ENCODE data around the gene TMEM223. TPM values are rescaled to one million over a fixed set of nuclear protein-coding genes. Genes with fewer than 3 reads are reported as not detected.

TMEM223 gene
- polyA plus RNA-seq, 1 donor from 2014 or later: 16.5 TPM

DNA sequence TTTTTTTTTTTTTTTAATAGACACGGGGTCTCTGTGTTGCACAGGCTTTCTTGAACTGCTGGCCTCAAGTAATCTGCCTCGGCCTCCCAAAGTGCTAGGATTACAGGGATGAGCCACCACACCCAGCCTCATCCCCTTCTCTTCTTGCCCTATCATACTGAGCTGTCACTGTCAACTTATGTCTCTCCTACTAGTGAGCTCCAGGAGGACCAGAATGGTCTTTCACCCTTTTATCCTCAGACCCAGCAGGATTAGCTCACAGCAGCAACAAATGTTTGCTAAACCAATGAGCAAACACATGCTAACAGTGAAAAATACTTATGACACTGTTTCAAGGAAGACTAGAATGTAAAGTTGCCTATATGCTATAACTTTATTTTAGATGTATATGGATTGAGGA lies 19.9 kb upstream of the TMEM223 start:
- TF ChIP-seq, protein P1, sequence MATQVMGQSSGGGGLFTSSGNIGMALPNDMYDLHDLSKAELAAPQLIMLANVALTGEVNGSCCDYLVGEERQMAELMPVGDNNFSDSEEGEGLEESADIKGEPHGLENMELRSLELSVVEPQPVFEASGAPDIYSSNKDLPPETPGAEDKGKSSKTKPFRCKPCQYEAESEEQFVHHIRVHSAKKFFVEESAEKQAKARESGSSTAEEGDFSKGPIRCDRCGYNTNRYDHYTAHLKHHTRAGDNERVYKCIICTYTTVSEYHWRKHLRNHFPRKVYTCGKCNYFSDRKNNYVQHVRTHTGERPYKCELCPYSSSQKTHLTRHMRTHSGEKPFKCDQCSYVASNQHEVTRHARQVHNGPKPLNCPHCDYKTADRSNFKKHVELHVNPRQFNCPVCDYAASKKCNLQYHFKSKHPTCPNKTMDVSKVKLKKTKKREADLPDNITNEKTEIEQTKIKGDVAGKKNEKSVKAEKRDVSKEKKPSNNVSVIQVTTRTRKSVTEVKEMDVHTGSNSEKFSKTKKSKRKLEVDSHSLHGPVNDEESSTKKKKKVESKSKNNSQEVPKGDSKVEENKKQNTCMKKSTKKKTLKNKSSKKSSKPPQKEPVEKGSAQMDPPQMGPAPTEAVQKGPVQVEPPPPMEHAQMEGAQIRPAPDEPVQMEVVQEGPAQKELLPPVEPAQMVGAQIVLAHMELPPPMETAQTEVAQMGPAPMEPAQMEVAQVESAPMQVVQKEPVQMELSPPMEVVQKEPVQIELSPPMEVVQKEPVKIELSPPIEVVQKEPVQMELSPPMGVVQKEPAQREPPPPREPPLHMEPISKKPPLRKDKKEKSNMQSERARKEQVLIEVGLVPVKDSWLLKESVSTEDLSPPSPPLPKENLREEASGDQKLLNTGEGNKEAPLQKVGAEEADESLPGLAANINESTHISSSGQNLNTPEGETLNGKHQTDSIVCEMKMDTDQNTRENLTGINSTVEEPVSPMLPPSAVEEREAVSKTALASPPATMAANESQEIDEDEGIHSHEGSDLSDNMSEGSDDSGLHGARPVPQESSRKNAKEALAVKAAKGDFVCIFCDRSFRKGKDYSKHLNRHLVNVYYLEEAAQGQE (IDR thresholded peaks at IDR 0.05; ENCODE audit: borderline replicate concordance): no peak
- no peak for TF ChIP-seq POLR2AphosphoS5 (IDR thresholded peaks at IDR 0.05)
- TF ChIP-seq EP300 (conservative IDR thresholded peaks at IDR 0.05; ENCODE audit: poor library complexity, severe bottlenecking): no peak
- no peak overlapping the region for H2AFZ ChIP-seq (ENCODE audit: low read depth, low read length)
- H3K36me3 ChIP-seq (ENCODE audit: insufficient read depth, low read length): no peaks in the 10 kb centered on the region
- no peaks in the 10 kb centered on the region for H4K20me1 ChIP-seq (ENCODE audit: insufficient read depth)
- no peak overlapping the region for H3K4me2 ChIP-seq (ENCODE audit: low read length)
- H3K9me3 ChIP-seq (ENCODE audit: low read length): no peaks in the 10 kb centered on the region
- no peak overlapping the region for H3K4me3 ChIP-seq (ENCODE audit: low read length)
- no peak overlapping the region for H3K9ac ChIP-seq (ENCODE audit: low read length)
- H3K9me2 ChIP-seq (ENCODE audit: insufficient read depth, low read length): no peaks in the 10 kb centered on the region
- no peaks in the 10 kb centered on the region for H3F3A ChIP-seq (ENCODE audit: insufficient read depth, low read length, poor library complexity, severe bottlenecking)
- H3K79me2 ChIP-seq (replicated peaks; ENCODE audit: insufficient read depth, low read length): no peaks in the 10 kb centered on the region
- H3K27me3 ChIP-seq (ENCODE audit: insufficient read depth, low read depth, low read length): no peaks in the 10 kb centered on the region
- no peak overlapping the region for H3K27ac ChIP-seq (ENCODE audit: low read length)

DNA sequence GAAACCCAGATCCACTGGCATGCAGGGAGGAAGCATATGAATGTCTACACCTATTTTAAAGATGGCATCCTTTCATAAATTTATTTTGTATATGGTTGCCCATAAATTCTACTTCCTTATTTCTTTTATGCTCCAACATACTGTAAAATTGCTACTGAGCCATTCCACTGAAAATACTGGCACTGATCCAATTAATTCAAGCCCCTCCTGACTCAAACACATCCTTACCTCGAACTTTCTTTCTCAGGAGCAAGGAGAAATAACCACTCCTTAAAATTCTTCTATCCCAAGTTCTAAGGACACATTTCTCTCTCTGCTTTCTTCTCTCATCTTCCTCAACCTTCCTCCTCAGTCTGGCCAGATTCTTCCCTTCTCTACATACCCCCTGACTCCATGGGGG lies 18.9 kb upstream of the TMEM223 start:
- no peaks in the 10 kb centered on the region for H3K9me3 ChIP-seq (ENCODE audit: low read length)
- no peak overlapping the region for H3K4me3 ChIP-seq (ENCODE audit: low read length)
- TF ChIP-seq TAF1 (IDR thresholded peaks at IDR 0.05; ENCODE audit: low read depth) (no peak), SMC3 (conservative IDR thresholded peaks at IDR 0.05; ENCODE audit: poor library complexity) (no peak), EZH2 (IDR thresholded peaks at IDR 0.05; ENCODE audit: borderline replicate concordance, insufficient read depth, low read length, poor library complexity, severe bottlenecking) (no peak), EP300 (conservative IDR thresholded peaks at IDR 0.05; ENCODE audit: poor library complexity, severe bottlenecking) (no peak), RAD21 (conservative IDR thresholded peaks at IDR 0.05) (no peak), POLR2AphosphoS5 (IDR thresholded peaks at IDR 0.05) (no peak), MXI1 (conservative IDR thresholded peaks at IDR 0.05; ENCODE audit: poor library complexity, severe bottlenecking) (no peak)
- TF ChIP-seq, protein P2, sequence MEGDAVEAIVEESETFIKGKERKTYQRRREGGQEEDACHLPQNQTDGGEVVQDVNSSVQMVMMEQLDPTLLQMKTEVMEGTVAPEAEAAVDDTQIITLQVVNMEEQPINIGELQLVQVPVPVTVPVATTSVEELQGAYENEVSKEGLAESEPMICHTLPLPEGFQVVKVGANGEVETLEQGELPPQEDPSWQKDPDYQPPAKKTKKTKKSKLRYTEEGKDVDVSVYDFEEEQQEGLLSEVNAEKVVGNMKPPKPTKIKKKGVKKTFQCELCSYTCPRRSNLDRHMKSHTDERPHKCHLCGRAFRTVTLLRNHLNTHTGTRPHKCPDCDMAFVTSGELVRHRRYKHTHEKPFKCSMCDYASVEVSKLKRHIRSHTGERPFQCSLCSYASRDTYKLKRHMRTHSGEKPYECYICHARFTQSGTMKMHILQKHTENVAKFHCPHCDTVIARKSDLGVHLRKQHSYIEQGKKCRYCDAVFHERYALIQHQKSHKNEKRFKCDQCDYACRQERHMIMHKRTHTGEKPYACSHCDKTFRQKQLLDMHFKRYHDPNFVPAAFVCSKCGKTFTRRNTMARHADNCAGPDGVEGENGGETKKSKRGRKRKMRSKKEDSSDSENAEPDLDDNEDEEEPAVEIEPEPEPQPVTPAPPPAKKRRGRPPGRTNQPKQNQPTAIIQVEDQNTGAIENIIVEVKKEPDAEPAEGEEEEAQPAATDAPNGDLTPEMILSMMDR (IDR thresholded peaks at IDR 0.05; ENCODE audit: poor library complexity, severe bottlenecking): no peak
- TF ChIP-seq, protein P1 (IDR thresholded peaks at IDR 0.05; ENCODE audit: borderline replicate concordance): no peak
- no peak overlapping the region for H3K27ac ChIP-seq (ENCODE audit: low read length)
- H3K4me2 ChIP-seq (ENCODE audit: low read length): no peak overlapping the region
- no peaks in the 10 kb centered on the region for H3F3A ChIP-seq (ENCODE audit: insufficient read depth, low read length, poor library complexity, severe bottlenecking)
- H3K79me2 ChIP-seq (replicated peaks; ENCODE audit: insufficient read depth, low read length): no peaks in the 10 kb centered on the region
- no peak overlapping the region for H2AFZ ChIP-seq (ENCODE audit: low read depth, low read length)
- no peaks in the 10 kb centered on the region for H3K27me3 ChIP-seq (ENCODE audit: insufficient read depth, low read depth, low read length)
- no peak overlapping the region for H3K9ac ChIP-seq (ENCODE audit: low read length)
- no peaks in the 10 kb centered on the region for H3K9me2 ChIP-seq (ENCODE audit: insufficient read depth, low read length)
- H4K20me1 ChIP-seq (ENCODE audit: insufficient read depth): no peaks in the 10 kb centered on the region
- H3K36me3 ChIP-seq (ENCODE audit: insufficient read depth, low read length): no peaks in the 10 kb centered on the region

All from neural cell (in vitro differentiated cells).